Brain microvascular endothelial cell (primary cell): ENCODE measurements around the gene ERRFI1.
A peak's percentile ranks its signal among the peaks of the same experiment; 100 is the strongest.

ENCODE experiments used
- DNase-seq: peaks from one replicate; pipeline ENCODE4 v3.0.0-alpha.2; 2020
- H3K27ac ChIP-seq: fragments of 250-450 bp; sonication (Bioruptor Pico); 2 replicates; pipeline ENCODE4 v1.5.1; 2020; ENCODE audit warnings: mild to moderate bottlenecking, moderate library complexity
- H3K27me3 ChIP-seq: fragments of 250-450 bp; sonication (Bioruptor Pico); replicated peaks from 2 replicates; pipeline ENCODE4 v1.5.1; 2020; ENCODE audit warnings: mild to moderate bottlenecking
- H3K36me3 ChIP-seq: fragments of 250-450 bp; sonication (Bioruptor Pico); replicated peaks from 2 replicates; pipeline ENCODE4 v1.5.1; 2020; ENCODE audit warnings: mild to moderate bottlenecking
- H3K4me3 ChIP-seq: 2 replicates; pipeline ENCODE4 v1.5.1; 2011; ENCODE audit warnings: low read depth, mild to moderate bottlenecking, control low read depth, low read length, moderate library complexity
- CTCF ChIP-seq: IDR thresholded peaks from 2 replicates; pipeline ENCODE4 v1.5.1; 2011; ENCODE audit warnings: low read depth, mild to moderate bottlenecking, moderate library complexity, low read length, control low read depth, inconsistent platforms; ENCODE audit errors: missing control alignments
- in situ Hi-C: cut with HindIII; loops from 2 replicates; pipeline ENCODE4 v1.10.0; 2017; ENCODE audit warnings: low sequenced_read_pairs, low pct_ligation_motif_present

Gene ERRFI1

GRCh38 chr1:8019229-8019620 is 6.9 kb downstream of the ERRFI1 start:
- in situ Hi-C loops = loop anchor here (25.0 kb wide), 1 partner anchor 293 kb away; the partner anchor contains the start of gene SLC45A1
- no peak overlapping the region for H3K27ac ChIP-seq
- no peak overlapping the region for H3K4me3 ChIP-seq
- H3K36me3 ChIP-seq = peaks cover 17% of the 10 kb centered on the region
- no peak for TF ChIP-seq CTCF
- no peak for DNase-seq
- no peaks in the 10 kb centered on the region for H3K27me3 ChIP-seq

GRCh38 chr1:8018492-8019228 is 7.4 kb downstream of the ERRFI1 start:
- no peak for TF ChIP-seq CTCF
- in situ Hi-C loops = loop anchor here (25.0 kb wide), 1 partner anchor 294 kb away; the partner anchor contains the start of gene SLC45A1
- Histone ChIP-seq H3K36me3 (peaks cover 23% of the 10 kb centered on the region), H3K27ac (no peak overlapping the region), H3K4me3 (peak overlapping the region; percentile 9), H3K27me3 (no peaks in the 10 kb centered on the region)
- DNase-seq = no peak

- in situ Hi-C loops = loop anchor here (25.0 kb wide), 1 partner anchor 295 kb away; the partner anchor contains the start of gene SLC45A1
- Histone ChIP-seq H3K27me3 (no peaks in the 10 kb centered on the region), H3K27ac (no peak overlapping the region), H3K36me3 (peaks cover 30% of the 10 kb centered on the region), H3K4me3 (no peak overlapping the region)
- no peak for DNase-seq
- TF ChIP-seq CTCF = no peak
Measured at GRCh38 chr1:8017495-8018197, 8.5 kb downstream of the ERRFI1 start.

GRCh38 chr1:8016895-8017241 is 9.2 kb downstream of the ERRFI1 start:
- TF ChIP-seq CTCF = no peak
- H3K4me3 ChIP-seq = no peak overlapping the region
- DNase-seq = no peak
- in situ Hi-C loops = loop anchor here (25.0 kb wide), 1 partner anchor 295 kb away; the partner anchor contains the start of gene SLC45A1
- no peaks in the 10 kb centered on the region for H3K27me3 ChIP-seq
- peaks cover 37% of the 10 kb centered on the region for H3K36me3 ChIP-seq
- no peak overlapping the region for H3K27ac ChIP-seq

- Histone ChIP-seq H3K27ac (peak overlapping the region; percentile 55), H3K36me3 (peaks cover 40% of the 10 kb centered on the region), H3K27me3 (no peaks in the 10 kb centered on the region), H3K4me3 (no peak overlapping the region)
- no peak for TF ChIP-seq CTCF
- no peak for DNase-seq
- in situ Hi-C loops = loop anchor here (25.0 kb wide), 1 partner anchor 296 kb away; the partner anchor contains the start of gene SLC45A1
Measured at GRCh38 chr1:8016210-8016894, 9.8 kb downstream of the ERRFI1 start.
